H1 (cell line): Measurements from ENCODE around the gene AQP11. TPM values are rescaled to one million over a fixed set of nuclear protein-coding genes. Genes with fewer than 3 reads are reported as not detected.

ENCODE experiments used
- CTCF ChIA-PET: fragments of 300-600 bp; sonication (Branson Sonifier 250); formaldehyde crosslinking; loops from one replicate; lab custom pipeline; 2021; ENCODE audit not compliant: partially characterized antibody; lab: Charles Lee
- POLR2A ChIA-PET: fragments of 300-600 bp; sonication (Branson Sonifier 250); formaldehyde crosslinking; loops from one replicate; lab custom pipeline; 2021; ENCODE audit warnings: inconsistent platforms; ENCODE audit not compliant: partially characterized antibody; lab: Charles Lee
- DNase-seq, 2 experiments: peaks; one replicate each; pipeline versions ENCODE4 v3.0.0 to v3.0.0-alpha.2; 2010 to 2022; ENCODE audit warnings: low spot score in 2 of 2, low read depth in 1 of 2, mixed read lengths in 1 of 2
- FAIRE-seq: peaks from 2 replicates; lab custom pipeline; 2011; peaks lifted over from hg19 to GRCh38; lab: Jason Lieb, UNC
- H2AFZ ChIP-seq: 2 replicates; pipeline ENCODE4 v1.8.1; 2012; ENCODE audit warnings: low read length, inconsistent platforms
- H2AK5ac ChIP-seq: 2 replicates; pipeline ENCODE4 v1.6.1; 2013; ENCODE audit warnings: low read depth, low read length
- H2BK120ac ChIP-seq: replicated peaks from 2 replicates; pipeline ENCODE3; 2013; ENCODE audit warnings: low read depth, low read length, inconsistent platforms
- H2BK12ac ChIP-seq: 2 replicates; pipeline ENCODE4 v1.6.1; 2013; ENCODE audit warnings: low read depth, low read length
- H2BK15ac ChIP-seq: 2 replicates; pipeline ENCODE4 v1.6.1; 2013; ENCODE audit warnings: low read length
- H2BK20ac ChIP-seq: 2 replicates; pipeline ENCODE4 v1.6.1; 2013; ENCODE audit warnings: low read length
- H2BK5ac ChIP-seq: 2 replicates; pipeline ENCODE4 v1.6.1; 2013; ENCODE audit warnings: low read depth, low read length
- H3K14ac ChIP-seq: 2 replicates; pipeline ENCODE4 v1.6.1; 2013; ENCODE audit warnings: inconsistent platforms; ENCODE audit not compliant: insufficient read length
- H3K18ac ChIP-seq: 2 replicates; pipeline ENCODE4 v1.6.1; 2013; ENCODE audit warnings: low read length; ENCODE audit errors: extremely low read depth
- H3K23ac ChIP-seq: 2 replicates; pipeline ENCODE4 v1.6.1; 2013; ENCODE audit warnings: inconsistent platforms; ENCODE audit not compliant: insufficient read length
- H3K23me2 ChIP-seq: 2 replicates; pipeline ENCODE4 v1.6.1; 2013; ENCODE audit warnings: low read depth, low read length
- H3K27ac ChIP-seq: 2 replicates; pipeline ENCODE4 v1.6.1; 2011; ENCODE audit warnings: low read depth, low read length, inconsistent platforms
- H3K27me3 ChIP-seq, 4 experiments: replicated peaks in 1 of 4; 1 replicate in 1 of 4; 2 replicates in 3 of 4; pipeline versions ENCODE4 v1.6.1 to v1.8.1; 2011 to 2013; ENCODE audit warnings: low read length in 3 of 4, mild to moderate bottlenecking in 3 of 4, inconsistent platforms in 2 of 4, mixed read lengths in 2 of 4, moderate library complexity in 1 of 4; ENCODE audit not compliant: control insufficient read depth in 3 of 4, insufficient read depth in 3 of 4; ENCODE audit errors: extremely low read depth in 1 of 4
- H3K36me3 ChIP-seq, 4 experiments: 2 replicates each; pipeline versions ENCODE4 v1.6.1 to v1.8.1; 2011 to 2013; ENCODE audit warnings: mild to moderate bottlenecking in 4 of 4, low read length in 3 of 4, moderate library complexity in 2 of 4, control low read depth in 1 of 4, inconsistent platforms in 1 of 4; ENCODE audit not compliant: insufficient read depth in 4 of 4, control insufficient read depth in 2 of 4
- H3K4ac ChIP-seq: replicated peaks from 2 replicates; pipeline ENCODE3; 2013; ENCODE audit warnings: low read length, low read depth, mixed read lengths, inconsistent platforms; ENCODE audit not compliant: insufficient read length
- H3K4me1 ChIP-seq, 4 experiments: replicated peaks in 1 of 4; 1 replicate in 1 of 4; 2 replicates in 3 of 4; pipeline versions ENCODE4 v1.6.1 to v1.8.1; 2011 to 2013; ENCODE audit warnings: low read length in 3 of 4, inconsistent platforms in 2 of 4, mixed read lengths in 1 of 4; ENCODE audit not compliant: insufficient read depth in 4 of 4, control insufficient read depth in 3 of 4
- H3K4me2 ChIP-seq, 2 experiments: 2 replicates each; pipeline versions ENCODE4 v1.6.1 to v1.8.1; 2011 to 2013; ENCODE audit warnings: low read depth in 2 of 2, low read length in 2 of 2, control low read depth in 1 of 2, inconsistent platforms in 1 of 2, mild to moderate bottlenecking in 1 of 2; ENCODE audit not compliant: insufficient read depth in 1 of 2
- H3K4me3 ChIP-seq, 4 experiments: fragments of 200-600, 300-600 bp in 1 of 4; sonication (generic), shearing (Covaris generic), sonication (Bioruptor Twin) in 1 of 4; 2 replicates each; pipeline versions ENCODE4 v1.5.1 to v1.8.1; 2011 to 2016; ENCODE audit warnings: low read length in 4 of 4, low read depth in 3 of 4, control low read depth in 2 of 4, inconsistent platforms in 2 of 4, mild to moderate bottlenecking in 2 of 4, mixed read lengths in 1 of 4, moderate library complexity in 1 of 4; ENCODE audit not compliant: insufficient read depth in 2 of 4; ENCODE audit errors: extremely low read depth in 1 of 4
- H3K56ac ChIP-seq: replicated peaks from 2 replicates; pipeline ENCODE3; 2013; ENCODE audit warnings: low read depth, mild to moderate bottlenecking, mixed read lengths, low read length, inconsistent platforms; ENCODE audit not compliant: insufficient read length
- H3K79me1 ChIP-seq: 2 replicates; pipeline ENCODE4 v1.6.1; 2013; ENCODE audit warnings: low read depth, low read length, control low read depth
- H3K79me2 ChIP-seq, 2 experiments: 2 replicates each; pipeline versions ENCODE4 v1.6.1 to v1.8.1; 2012 to 2013; ENCODE audit warnings: low read length in 2 of 2, mild to moderate bottlenecking in 2 of 2, inconsistent platforms in 1 of 2; ENCODE audit not compliant: insufficient read depth in 2 of 2, control insufficient read depth in 1 of 2
- H3K9ac ChIP-seq, 4 experiments: replicated peaks in 1 of 4; 1 replicate in 1 of 4; 2 replicates in 3 of 4; pipeline versions ENCODE4 v1.6.1 to v1.8.1; 2011 to 2013; ENCODE audit warnings: low read depth in 3 of 4, low read length in 3 of 4, control low read depth in 2 of 4, mild to moderate bottlenecking in 2 of 4, moderate library complexity in 2 of 4, inconsistent platforms in 1 of 4; ENCODE audit errors: extremely low read depth in 1 of 4
- H3K9me3 ChIP-seq, 2 experiments: 2 replicates each; pipeline versions ENCODE4 v1.6.1 to v1.8.1; 2012 to 2013; ENCODE audit warnings: mild to moderate bottlenecking in 2 of 2, moderate library complexity in 2 of 2, control low read depth in 1 of 2, inconsistent platforms in 1 of 2, low read depth in 1 of 2, low read length in 1 of 2, mixed read lengths in 1 of 2; ENCODE audit not compliant: insufficient read depth in 2 of 2
- H4K20me1 ChIP-seq, 2 experiments: replicated peaks in 1 of 2; 2 replicates each; pipeline versions ENCODE3 to v1.8.1; 2011 to 2013; ENCODE audit warnings: inconsistent platforms in 2 of 2, low read length in 2 of 2, mild to moderate bottlenecking in 1 of 2; ENCODE audit not compliant: insufficient read depth in 2 of 2, control insufficient read depth in 1 of 2
- H4K5ac ChIP-seq: 2 replicates; pipeline ENCODE4 v1.6.1; 2013; ENCODE audit warnings: low read length, low read depth, mixed read lengths, inconsistent platforms; ENCODE audit not compliant: insufficient read length
- H4K8ac ChIP-seq: 2 replicates; pipeline ENCODE4 v1.8.0; 2013; ENCODE audit warnings: mild to moderate bottlenecking, moderate library complexity, low read length, inconsistent platforms; ENCODE audit not compliant: insufficient read depth; ENCODE audit errors: extremely low read depth
- H4K91ac ChIP-seq: replicated peaks from 2 replicates; pipeline ENCODE3; 2013; ENCODE audit warnings: low read length, mixed read lengths, inconsistent platforms; ENCODE audit not compliant: insufficient read length
- FOSL1 ChIP-seq: IDR thresholded peaks from 2 replicates; pipeline ENCODE4 v1.6.1; 2011; ENCODE audit warnings: mild to moderate bottlenecking, low read depth, low read length, moderate library complexity; ENCODE audit not compliant: insufficient read depth
- TAF1 ChIP-seq: IDR thresholded peaks from 2 replicates; pipeline ENCODE4 v1.6.1; 2011; ENCODE audit warnings: mild to moderate bottlenecking, low read depth, low read length
- WGBS, 2 experiments: shearing (Covaris generic) in 1 of 2; methylation state at CpG; one replicate each; pipeline versions ENCODE4 v1.1.6 to v1.1.7; 2013 to 2015; ENCODE audit warnings: low lambda C conversion rate in 2 of 2, mixed read lengths in 2 of 2, inconsistent platforms in 1 of 2, low coverage in 1 of 2, missing lambda C conversion rate in 1 of 2; ENCODE audit not compliant: insufficient replicate concordance in 2 of 2, insufficient coverage in 1 of 2, insufficient read length in 1 of 2; ENCODE audit errors: extremely low coverage in 1 of 2, missing lambda C conversion rate in 1 of 2; 5-methylcytosine and 5-hydroxymethylcytosine counted together
- polyA plus RNA-seq, 7 experiments: library from polyadenylated mRNA; depleted of rRNA in 3 of 7; stranded (reverse) in 5 of 7; unstranded in 2 of 7; fragments of >200 nt in 5 of 7; fragments of 200-250 nt in 2 of 7; gene quantifications; 1 replicate in 5 of 7; 2 replicates in 1 of 7; 4 replicates in 1 of 7; pipeline versions ENCODE4 v1.2.1 to v1.2.3, GENCODE V29; 2011 to 2013; ENCODE audit warnings: missing spikeins in 2 of 7, mixed read lengths in 2 of 7
- total RNA-seq: library from RNA; stranded (reverse); fragmentation: NEBNext Ultra II Directional; extraction: Animal tissue kit (Norgen Biotek cat#: 25700); gene quantifications from 2 replicates; pipeline ENCODE4 v1.2.1, GENCODE V29; 2021

Gene AQP11
- total and polyA plus RNA-seq, 2 of the 8 experiments (the other 6 are each of a cell fraction or from before 2014, with no cell fraction given) = 1.1 to 1.6 TPM

- Histone ChIP-seq H3K79me1 (peaks cover 6% of the 10 kb centered on the region), H2BK15ac (no peak within 1 kb of the TSS), H2AK5ac (no peak within 1 kb of the TSS), H3K4me2 (peak within 1 kb of the TSS; percentile 76 to 82), H2AFZ (peak within 1 kb of the TSS; percentile 37; the same call in 1 of the 2 replicates), H3K23me2 (peaks cover 5% of the 10 kb centered on the region; the same call in 1 of the 2 replicates), H4K20me1 (peaks cover 2 to 3% of the 10 kb centered on the region in 2 experiments), H3K23ac (no peak within 1 kb of the TSS), H2BK5ac (peak within 1 kb of the TSS; percentile 86), H3K4me1 (peaks cover 2 to 7% (median 3%) of the 10 kb centered on the region in 4 experiments; a peak in 6 of 7 replicates), H2BK20ac (no peak within 1 kb of the TSS), H3K14ac (no peak within 1 kb of the TSS), H2BK120ac (no peak within 1 kb of the TSS), H3K36me3 (no peaks in the 10 kb centered on the region; a peak in 2 of 8 replicates), H4K91ac (no peak within 1 kb of the TSS), H3K9ac (peak within 1 kb of the TSS; percentile 78 to 90 (median 88)), H3K18ac (peak within 1 kb of the TSS; percentile 57; the same call in 1 of the 2 replicates), H2BK12ac (no peak within 1 kb of the TSS), H3K79me2 (peaks cover 12 to 48% of the 10 kb centered on the region in 2 experiments), H3K27me3 (no peaks in the 10 kb centered on the region), H4K5ac (peak within 1 kb of the TSS; percentile 74), H3K9me3 (no peaks in the 10 kb centered on the region), H3K4me3 (peak within 1 kb of the TSS; percentile 83 to 94 (median 90)), H4K8ac (peak within 1 kb of the TSS; percentile 88), H3K27ac (peak within 1 kb of the TSS; percentile 76), H3K56ac (peak within 1 kb of the TSS; percentile 81), H3K4ac (no peak within 1 kb of the TSS)
- POLR2A ChIA-PET = interaction anchor here (0.7 to 2.1 kb wide), 8 partner anchors 11 to 357 kb away, joined by 3 to 13 read pairs (median 4); partner anchors contain the start of gene INTS4
- CTCF ChIA-PET = interaction anchor here (0.8 to 1.1 kb wide), 2 partner anchors 9 to 210 kb away, joined by 3 to 4 read pairs; no protein-coding TSS in a partner anchor
- peak; percentile 7 for FAIRE-seq
- 1% methylated on average over 41 of the region's 41 CpGs; no CpG with 5 or more reads in 1 of the 2 experiments for WGBS, 2 experiments
- peak; percentile 64 to 85 for DNase-seq
- no peak for TF ChIP-seq FOSL1
- peak; percentile 99 for TF ChIP-seq TAF1
Observed at GRCh38 chr11:77637345-77638165, 47.8 kb downstream of the AQP11 start, which contains the start of gene CLNS1A. CLNS1A (minus strand) TSS chr11:77637794; CDS start chr11:77637714, 80 bp downstream.
